Lower leg skin (tissue), 4 donors: ENCODE measurements around the gene MATN1. TPM values are rescaled to one million over a fixed set of nuclear protein-coding genes. Genes with fewer than 3 reads are reported as not detected.

Experiments used
- DNase-seq, 2 donors: peaks; one replicate each; pipeline ENCODE4 v3.0.0-alpha.2; 2019; ENCODE audit warnings: low spot score in 2 of 2
- H3K4me3 ChIP-seq: fragments of 200-600 bp; sonication (generic); 2 replicates; pipeline ENCODE4 v1.5.1; 2017; ENCODE audit warnings: mild to moderate bottlenecking, low read depth; ENCODE audit not compliant: poor library complexity, severe bottlenecking
- POLR2A ChIP-seq, 2 donors: fragments of 450-650 bp; IDR thresholded peaks; one replicate each; pipeline ENCODE4 v1.6.1; 2016 to 2017; ENCODE audit warnings: antibody characterized with exemption in 2 of 2, mild to moderate bottlenecking in 1 of 2, moderate library complexity in 1 of 2
- WGBS, 2 donors: methylation state at CpG; one replicate each; pipeline ENCODE4 v1.1.5; 2018; 5-methylcytosine and 5-hydroxymethylcytosine counted together
- intact Hi-C: fragments of 100-400 bp; cut with DNase I; formaldehyde crosslinking; loops from one replicate; pipeline ENCODE4 v1.15.0; 2023; ENCODE audit warnings: low total_unique reads
- microRNA-seq, 2 donors: library from miRNA; unstranded; fragments of <30 nt; microRNA quantifications; one replicate each; pipeline ENCODE4, GENCODE V29; 2016; ENCODE audit warnings: borderline replicate concordance in 2 of 2, borderline number of aligned reads in 1 of 2
- total RNA-seq, 4 donors: library from RNA; depleted of rRNA; stranded (reverse); fragments of >200 nt; gene quantifications; one replicate each; pipeline ENCODE4 v1.1.0, GENCODE V29; 2016
- TF ChIP-seq, protein P1 (sequence below), 3 donors: fragments of 450-650 bp; IDR thresholded peaks; one replicate each; pipeline ENCODE4 v1.5.1; 2016; ENCODE audit warnings: antibody characterized with exemption in 3 of 3, mild to moderate bottlenecking in 3 of 3, moderate library complexity in 2 of 3

Gene MATN1
- total RNA-seq, 4 donors from 2014 or later: not detected

DNA sequence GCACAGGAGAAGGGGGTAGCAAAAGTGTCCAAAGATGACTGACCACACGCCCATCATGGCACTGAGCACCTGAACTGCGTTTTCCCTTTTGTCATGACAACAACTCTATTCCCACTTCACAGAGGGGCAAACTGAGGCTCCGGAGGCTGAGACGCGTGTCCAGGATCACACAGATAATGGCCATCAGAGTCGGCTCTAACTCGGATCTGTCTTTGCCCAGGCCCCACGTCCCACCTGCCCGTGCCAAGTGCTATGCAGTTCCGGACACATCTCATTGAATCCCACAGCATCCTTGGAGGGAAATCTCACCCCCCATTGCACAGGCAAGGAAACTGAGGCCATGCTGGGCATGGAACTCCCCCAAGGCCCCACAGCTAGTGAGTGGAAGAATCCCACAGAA lies 62.1 kb downstream of the MATN1 start:
- TF ChIP-seq, protein P1, sequence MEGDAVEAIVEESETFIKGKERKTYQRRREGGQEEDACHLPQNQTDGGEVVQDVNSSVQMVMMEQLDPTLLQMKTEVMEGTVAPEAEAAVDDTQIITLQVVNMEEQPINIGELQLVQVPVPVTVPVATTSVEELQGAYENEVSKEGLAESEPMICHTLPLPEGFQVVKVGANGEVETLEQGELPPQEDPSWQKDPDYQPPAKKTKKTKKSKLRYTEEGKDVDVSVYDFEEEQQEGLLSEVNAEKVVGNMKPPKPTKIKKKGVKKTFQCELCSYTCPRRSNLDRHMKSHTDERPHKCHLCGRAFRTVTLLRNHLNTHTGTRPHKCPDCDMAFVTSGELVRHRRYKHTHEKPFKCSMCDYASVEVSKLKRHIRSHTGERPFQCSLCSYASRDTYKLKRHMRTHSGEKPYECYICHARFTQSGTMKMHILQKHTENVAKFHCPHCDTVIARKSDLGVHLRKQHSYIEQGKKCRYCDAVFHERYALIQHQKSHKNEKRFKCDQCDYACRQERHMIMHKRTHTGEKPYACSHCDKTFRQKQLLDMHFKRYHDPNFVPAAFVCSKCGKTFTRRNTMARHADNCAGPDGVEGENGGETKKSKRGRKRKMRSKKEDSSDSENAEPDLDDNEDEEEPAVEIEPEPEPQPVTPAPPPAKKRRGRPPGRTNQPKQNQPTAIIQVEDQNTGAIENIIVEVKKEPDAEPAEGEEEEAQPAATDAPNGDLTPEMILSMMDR (IDR thresholded peaks at IDR 0.05): no peak
- no peak for TF ChIP-seq POLR2A (IDR thresholded peaks at IDR 0.05)
- intact Hi-C loops: no loop called here
- H3K4me3 ChIP-seq: no peak overlapping the region
- DNase-seq: no peak
- WGBS, 2 donors: 91 to 96% methylated on average over 10 of the region's 10 CpGs

Small RNA genes lying within 50 kb of the gene (microRNA-seq; reads per million reads assigned to microRNA genes)
- 0 reads per million in 2 donors for gene MIR4420

Other genes starting within 250 kb of the MATN1 start
- gene LAPTM5, start 34.2 kb upstream of the MATN1 start, total RNA-seq: 10 to 100 TPM in 3 of 4 donors, 1 to 10 TPM in 1; 8.7 to 21.5 (median 15.6) TPM
- 10 to 100 TPM in 3 of 4 donors, 1 to 10 TPM in 1; 4.3 to 23.5 (median 14.5) TPM for gene SDC3, start 185.2 kb upstream of the MATN1 start, total RNA-seq